HG03045 (cell line): ENCODE results near the gene CLEC9A.

ENCODE experiments used
- ATAC-seq: cut with Tn5 transposase; IDR thresholded peaks from one replicate; pipeline ENCODE4 v1.9.1; 2021; ENCODE audit warnings: mild to moderate bottlenecking, moderate library complexity; ENCODE audit not compliant: unreplicated experiment

The CLEC9A gene

DNA sequence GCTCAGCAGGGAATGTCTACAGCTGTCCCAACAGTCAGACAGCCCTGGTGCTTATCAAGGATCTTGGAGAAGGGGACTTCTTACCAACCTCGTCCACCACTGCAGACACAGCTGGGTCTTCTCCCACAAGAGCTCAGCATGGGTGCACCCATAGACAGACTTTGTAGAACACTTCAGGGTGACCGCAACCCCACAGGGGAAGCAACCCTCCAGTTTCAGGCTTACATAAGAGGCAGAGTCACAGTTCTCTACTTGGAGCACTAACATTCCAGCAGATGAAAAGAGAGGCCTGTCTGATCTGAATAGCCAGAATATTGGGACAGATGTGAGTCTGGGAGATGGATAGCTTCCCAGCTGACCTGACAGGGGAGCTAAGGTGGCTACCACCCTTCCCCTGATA, 71.8 kb downstream of the CLEC9A start:
- no peak for ATAC-seq

- ATAC-seq, result no peak
Measured at GRCh38 chr12:10110256-10110844, 79.9 kb downstream of the CLEC9A start.

- no peak for ATAC-seq
Measured at GRCh38 chr12:10111451-10111850, 81.0 kb downstream of the CLEC9A start.

GRCh38 chr12:10113075-10113474, 82.6 kb downstream of the CLEC9A start:
- no peak for ATAC-seq

DNA sequence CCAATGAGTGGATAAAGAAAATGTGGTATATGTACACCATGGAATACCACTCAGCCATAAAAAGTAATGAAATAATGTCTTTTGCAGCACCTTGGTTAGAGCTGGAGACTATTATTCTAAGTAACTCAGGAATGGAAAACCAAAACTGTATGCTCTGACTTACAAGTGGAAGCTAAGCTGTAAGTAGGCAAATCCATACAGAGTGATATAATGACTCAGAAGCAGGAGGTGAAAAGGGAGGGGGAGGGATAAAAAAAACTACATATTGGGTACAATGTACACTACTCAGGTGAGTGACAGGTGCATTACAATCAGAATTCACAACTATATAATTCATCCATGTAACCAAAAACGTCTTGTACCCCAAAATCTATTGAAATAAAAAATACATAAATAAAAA, 83.4 kb downstream of the CLEC9A start:
- no peak for ATAC-seq

DNA sequence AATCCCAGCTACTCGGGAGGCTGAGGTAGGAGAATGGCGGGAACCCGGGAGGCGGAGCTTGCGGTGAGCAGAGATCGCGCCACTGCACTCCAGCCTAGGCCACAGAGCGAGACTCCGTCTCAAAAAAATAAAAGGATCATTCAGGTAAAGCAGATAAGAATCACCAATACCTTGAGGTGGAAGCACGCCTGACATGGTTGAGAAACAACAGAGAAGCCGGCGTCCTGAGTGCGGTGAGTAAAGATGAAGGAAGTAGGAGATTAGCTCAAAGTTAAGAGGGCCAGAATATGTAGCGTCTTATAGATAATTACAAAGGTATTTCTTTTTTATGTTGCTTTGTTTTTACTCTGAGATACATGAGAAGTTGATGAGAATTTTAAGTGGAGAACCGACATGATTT, 84.8 kb downstream of the CLEC9A start:
- ATAC-seq, result no peak
